Erythroblast (primary cell): ENCODE results near the gene HIGD1A.

ENCODE experiments used
- GATA1 ChIP-seq: IDR thresholded peaks from 2 replicates; pipeline ENCODE4 v1.6.1; 2011; ENCODE audit warnings: low read depth, mild to moderate bottlenecking, control low read depth, low read length, moderate library complexity
- POLR2A ChIP-seq: IDR thresholded peaks from 2 replicates; pipeline ENCODE4 v1.6.1; 2011; ENCODE audit warnings: mild to moderate bottlenecking, low read length

DNA sequence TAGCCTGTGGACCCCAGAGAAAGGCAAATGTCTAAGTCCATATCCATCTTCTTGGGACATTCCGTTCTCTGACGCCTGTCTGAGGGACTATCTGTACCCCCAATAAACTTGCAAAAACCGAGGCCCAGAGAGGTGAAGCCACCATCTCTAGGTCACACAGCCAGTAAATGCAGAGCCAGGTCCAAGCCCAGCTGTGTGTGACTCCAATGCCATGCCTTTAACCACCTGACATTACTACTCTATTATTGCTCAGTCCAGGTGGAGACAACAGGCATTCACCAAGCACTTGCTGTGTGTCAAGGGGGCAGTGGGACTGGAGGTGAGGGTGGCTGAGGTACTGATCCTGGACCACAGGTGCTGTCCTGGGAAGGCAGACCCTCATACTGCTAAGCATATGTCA, 46.0 kb upstream of the HIGD1A start:
- TF ChIP-seq POLR2A (no peak), GATA1 (no peak)
